ENCODE data around the gene PTPRA.

The PTPRA gene

GRCh38 chr20:2984028-2984501 lies 110.8 kb downstream of the PTPRA start:
- DNase-seq (ENCODE audit: low read depth, low spot score), result no peak
- POLR2A ChIA-PET, result no interaction called here
- H3K4me3 ChIP-seq (ENCODE audit: low read depth, low read length), result no peak overlapping the region
- CTCF ChIA-PET, result interaction anchor here (2.8 kb wide), 1 partner anchor 11 kb away, joined by 10 read pairs; no protein-coding TSS in a partner anchor
- TF ChIP-seq CTCF (IDR thresholded peaks at IDR 0.05; ENCODE audit: insufficient read depth, low read length, missing control alignments), result no peak

- ChIA-PET POLR2A (no interaction called here), CTCF (interaction anchor here (1.2 to 2.8 kb wide), 3 partner anchors 10 to 230 kb away, joined by 4 to 10 read pairs (median 8); no protein-coding TSS in a partner anchor)
- peak; percentile 26 for DNase-seq (ENCODE audit: low read depth, low spot score)
- TF ChIP-seq CTCF (IDR thresholded peaks at IDR 0.05; ENCODE audit: insufficient read depth, low read length, missing control alignments), result no peak
- H3K4me3 ChIP-seq (ENCODE audit: low read depth, low read length), result no peak overlapping the region
These were observed 111.8 kb downstream of the PTPRA start for GRCh38 chr20:2984956-2985661.

DNA sequence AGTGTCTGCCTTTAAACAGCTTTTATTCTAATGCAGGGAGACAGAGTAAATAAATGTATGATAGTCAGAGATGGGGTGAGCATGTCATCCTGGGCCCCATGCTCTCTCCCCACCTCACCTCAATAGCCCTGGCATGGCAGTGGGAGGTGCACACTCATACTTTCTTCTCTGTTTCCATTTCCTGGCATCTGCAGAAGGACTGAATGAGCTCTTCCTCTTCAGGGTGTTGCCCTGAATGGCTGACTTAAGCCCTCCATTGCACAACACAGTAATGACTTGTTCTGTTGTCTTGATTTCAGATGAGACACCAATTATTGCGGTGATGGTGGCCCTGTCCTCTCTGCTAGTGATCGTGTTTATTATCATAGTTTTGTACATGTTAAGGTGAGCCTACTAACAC lies 113.2 kb downstream of the PTPRA start:
- no peak for DNase-seq (ENCODE audit: low read depth, low spot score)
- POLR2A ChIA-PET, result no interaction called here
- CTCF ChIA-PET, result interaction anchor here (1.0 to 2.8 kb wide), 4 partner anchors 9 to 231 kb away, joined by 4 to 10 read pairs (median 6); no protein-coding TSS in a partner anchor
- no peak overlapping the region for H3K4me3 ChIP-seq (ENCODE audit: low read depth, low read length)
- no peak for TF ChIP-seq CTCF (IDR thresholded peaks at IDR 0.05; ENCODE audit: insufficient read depth, low read length, missing control alignments)

GRCh38 chr20:2987861-2988260 lies 114.6 kb downstream of the PTPRA start:
- ChIA-PET POLR2A (no interaction called here), CTCF (no interaction called here)
- DNase-seq (ENCODE audit: low read depth, low spot score), result no peak
- no peak for TF ChIP-seq CTCF (IDR thresholded peaks at IDR 0.05; ENCODE audit: insufficient read depth, low read length, missing control alignments)
- no peak overlapping the region for H3K4me3 ChIP-seq (ENCODE audit: low read depth, low read length)

DNA sequence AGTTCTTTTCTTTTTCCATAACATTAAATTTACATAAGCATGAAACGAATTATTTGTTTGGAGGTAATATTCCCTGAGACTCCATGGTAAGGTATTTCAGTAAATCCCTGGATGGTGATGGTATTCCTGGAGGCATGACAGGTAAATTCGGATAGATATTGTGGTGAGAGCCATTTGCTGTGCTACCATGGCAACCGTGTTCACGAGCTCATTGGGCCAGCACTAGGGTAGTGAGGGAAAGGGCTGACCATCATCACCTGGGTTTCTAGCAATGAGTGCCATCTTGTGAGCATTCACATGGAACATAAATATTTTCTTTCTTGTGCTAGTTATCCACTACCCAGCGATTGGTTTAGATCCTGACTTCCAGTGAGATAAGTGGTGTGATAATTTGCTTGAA lies 118.3 kb downstream of the PTPRA start:
- ChIA-PET POLR2A (no interaction called here), CTCF (interaction anchor here (1.2 to 1.3 kb wide), 2 partner anchors 9 to 234 kb away, joined by 3 to 5 read pairs; no protein-coding TSS in a partner anchor)
- DNase-seq (ENCODE audit: low read depth, low spot score), result no peak
- no peak overlapping the region for H3K4me3 ChIP-seq (ENCODE audit: low read depth, low read length)
- no peak for TF ChIP-seq CTCF (IDR thresholded peaks at IDR 0.05; ENCODE audit: insufficient read depth, low read length, missing control alignments)

- no peak overlapping the region for H3K4me3 ChIP-seq (ENCODE audit: low read depth, low read length)
- CTCF ChIA-PET, result interaction anchor here (1.1 to 1.5 kb wide), 2 partner anchors 8 to 13 kb away, joined by 3 to 4 read pairs; no protein-coding TSS in a partner anchor
- DNase-seq (ENCODE audit: low read depth, low spot score), result no peak
- TF ChIP-seq CTCF (IDR thresholded peaks at IDR 0.05; ENCODE audit: insufficient read depth, low read length, missing control alignments), result no peak
- POLR2A ChIA-PET, result no interaction called here
These were observed 120.0 kb downstream of the PTPRA start for GRCh38 chr20:2993250-2993649.

Measured in AG04449 (cell line).